Progenitor cell of endocrine pancreas (in vitro differentiated cells): Measurements from ENCODE around the gene PRXL2B. TPM values are rescaled to one million over a fixed set of nuclear protein-coding genes. Genes with fewer than 3 reads are reported as not detected.
"Not testable (repeated sequence)": the region's sequence is repeated elsewhere in the genome, so short reads cannot be mapped to it uniquely, and the experiment has no call there.

Experiments used
- DNase-seq: peaks from one replicate; pipeline ENCODE4 v3.0.0; 2021; ENCODE audit warnings: low spot score; ENCODE audit not compliant: unreplicated experiment
- H3K27ac Mint-ChIP-seq: 2 replicates; pipeline ENCODE4 v1.8.0; 2021; ENCODE audit warnings: mild to moderate bottlenecking, moderate library complexity, mixed read lengths
- H3K27me3 Mint-ChIP-seq: 2 replicates; pipeline ENCODE4 v1.8.0; 2021; ENCODE audit warnings: mixed read lengths
- H3K36me3 Mint-ChIP-seq: 2 replicates; pipeline ENCODE4 v1.8.0; 2022; ENCODE audit warnings: mixed read lengths; ENCODE audit not compliant: insufficient read depth
- H3K4me1 Mint-ChIP-seq: 2 replicates; pipeline ENCODE4 v1.8.0; 2021; ENCODE audit warnings: low read depth, mixed read lengths
- H3K4me3 Mint-ChIP-seq: 2 replicates; pipeline ENCODE4 v1.8.0; 2021; ENCODE audit warnings: low read depth, mild to moderate bottlenecking, moderate library complexity, mixed read lengths
- H3K9me3 Mint-ChIP-seq: 2 replicates; pipeline ENCODE4 v1.8.0; 2021; ENCODE audit warnings: low read depth, mixed read lengths
- CTCF ChIP-seq: fragments of 200-600 bp; sonication (generic); IDR thresholded peaks from one replicate; pipeline ENCODE4 v1.5.0; 2021; ENCODE audit warnings: antibody characterized with exemption, mild to moderate bottlenecking; ENCODE audit not compliant: unreplicated experiment
- total RNA-seq: library from RNA; stranded (reverse); gene quantifications from 2 replicates; pipeline ENCODE4 v1.2.1, GENCODE V29; 2021

Gene PRXL2B
- total RNA-seq, 1 donor from 2014 or later: 36.4 TPM

DNA sequence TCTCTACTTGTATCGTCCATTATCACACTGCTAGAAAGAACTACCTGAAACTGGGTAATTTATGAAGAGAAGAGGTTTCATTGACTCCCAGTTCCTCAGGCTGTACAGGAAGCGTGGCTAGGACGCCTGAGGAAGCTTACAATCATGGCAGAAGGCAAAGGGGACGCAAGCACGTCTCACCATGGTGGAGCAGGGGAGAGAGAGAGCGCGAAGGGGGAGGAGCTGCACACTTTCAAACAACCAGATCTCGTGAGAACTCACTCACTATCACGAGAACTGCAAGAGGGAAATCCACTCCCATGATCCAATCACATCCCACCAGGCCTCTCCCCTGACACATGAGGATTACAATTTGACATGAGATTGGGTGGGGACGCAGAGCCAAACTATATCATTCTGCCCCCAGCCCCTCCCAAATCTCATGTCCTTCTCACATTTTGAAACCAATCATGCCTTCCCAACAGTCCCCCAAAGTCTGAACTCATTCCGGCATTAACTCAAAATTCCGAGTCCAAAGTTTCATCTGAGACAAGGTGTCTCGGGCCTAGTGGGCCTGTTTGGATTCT is 38.2 kb downstream of the PRXL2B start:
- Mint-ChIP-seq H3K4me3 (no peak overlapping the region), H3K36me3 (no peaks in the 10 kb centered on the region), H3K27me3 (peaks cover 64% of the 10 kb centered on the region), H3K27ac (no peak overlapping the region), H3K9me3 (peaks cover 2% of the 10 kb centered on the region), H3K4me1 (no peaks in the 10 kb centered on the region)
- no peak for TF ChIP-seq CTCF
- no peak for DNase-seq

- peaks cover 66% of the 10 kb centered on the region for H3K27me3 Mint-ChIP-seq
- H3K4me3 Mint-ChIP-seq: no peak overlapping the region
- H3K36me3 Mint-ChIP-seq: no peaks in the 10 kb centered on the region
- H3K4me1 Mint-ChIP-seq: no peaks in the 10 kb centered on the region
- H3K27ac Mint-ChIP-seq: no peak overlapping the region
- DNase-seq: no peak
- no peaks in the 10 kb centered on the region for H3K9me3 Mint-ChIP-seq
- no peak for TF ChIP-seq CTCF
Measured at GRCh38 chr1:2625311-2625710, 38.7 kb downstream of the PRXL2B start.

GRCh38 chr1:2625748-2626147 is 39.2 kb downstream of the PRXL2B start:
- DNase-seq, H3K36me3 Mint-ChIP-seq, H3K27ac Mint-ChIP-seq, H3K4me1 Mint-ChIP-seq, H3K4me3 Mint-ChIP-seq, H3K9me3 Mint-ChIP-seq: not testable (repeated sequence)
- peaks cover 70% of the 10 kb centered on the region for H3K27me3 Mint-ChIP-seq

DNA sequence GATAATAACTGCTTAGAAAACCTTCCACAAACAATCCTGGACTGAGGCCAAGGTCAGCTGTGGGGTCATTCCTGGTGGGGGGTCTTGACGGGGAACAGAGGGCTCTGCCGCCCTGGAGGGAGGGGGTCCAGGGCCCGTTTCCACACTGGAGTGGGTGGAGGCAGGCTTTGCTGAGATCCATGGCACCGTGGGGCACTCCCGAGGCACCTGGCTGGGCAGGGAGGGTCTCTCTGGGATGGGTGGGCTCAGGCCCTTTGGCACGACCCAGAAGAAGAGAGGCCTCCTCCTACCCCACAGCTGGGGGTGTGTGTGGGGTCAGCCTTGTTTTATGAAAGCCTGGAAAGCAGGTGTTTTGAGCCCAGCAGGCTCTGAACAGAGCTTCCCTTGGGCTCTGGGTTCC is 41.2 kb downstream of the PRXL2B start:
- H3K4me1 Mint-ChIP-seq: peaks cover 2% of the 10 kb centered on the region
- peaks cover 76% of the 10 kb centered on the region for H3K27me3 Mint-ChIP-seq
- H3K9me3 Mint-ChIP-seq: no peaks in the 10 kb centered on the region
- no peak for TF ChIP-seq CTCF
- no peak for DNase-seq
- H3K27ac Mint-ChIP-seq: no peak overlapping the region
- no peak overlapping the region for H3K4me3 Mint-ChIP-seq
- no peaks in the 10 kb centered on the region for H3K36me3 Mint-ChIP-seq

GRCh38 chr1:2628191-2628932 is 41.8 kb downstream of the PRXL2B start:
- no peaks in the 10 kb centered on the region for H3K36me3 Mint-ChIP-seq
- peaks cover 74% of the 10 kb centered on the region for H3K27me3 Mint-ChIP-seq
- no peaks in the 10 kb centered on the region for H3K9me3 Mint-ChIP-seq
- no peak for TF ChIP-seq CTCF
- no peak overlapping the region for H3K27ac Mint-ChIP-seq
- peaks cover 2% of the 10 kb centered on the region for H3K4me1 Mint-ChIP-seq
- no peak for DNase-seq
- peak overlapping the region; percentile 38 for H3K4me3 Mint-ChIP-seq
